Adipose tissue (tissue), 3 donors: ENCODE data around the gene CELF2. TPM values are rescaled to one million over a fixed set of nuclear protein-coding genes. Genes with fewer than 3 reads are reported as not detected.

Experiments
- H3K27ac ChIP-seq: one replicate; pipeline ENCODE4 v1.5.1; 2013; ENCODE audit warnings: low read depth, low read length
- WGBS, 3 donors: extraction: QIAGEN DNeasy Blood & Tissue Kit; methylation state at CpG; one replicate each; pipeline ENCODE4 v1.1.7; 2013; 5-methylcytosine and 5-hydroxymethylcytosine counted together
- polyA plus RNA-seq, 3 donors: library from polyadenylated mRNA; stranded (reverse); fragments of 200-250 nt; gene quantifications; one replicate each; pipeline ENCODE4 v1.2.3, GENCODE V29; 2013
- donor health status: healthy with polysubstance abuse.
- donor health status: Bipolar disorder and iron deficiency.
- donor health status: healthy.

Gene CELF2
- polyA plus RNA-seq, 3 donors, result 3.5 to 26.7 (median 26.0) TPM

DNA sequence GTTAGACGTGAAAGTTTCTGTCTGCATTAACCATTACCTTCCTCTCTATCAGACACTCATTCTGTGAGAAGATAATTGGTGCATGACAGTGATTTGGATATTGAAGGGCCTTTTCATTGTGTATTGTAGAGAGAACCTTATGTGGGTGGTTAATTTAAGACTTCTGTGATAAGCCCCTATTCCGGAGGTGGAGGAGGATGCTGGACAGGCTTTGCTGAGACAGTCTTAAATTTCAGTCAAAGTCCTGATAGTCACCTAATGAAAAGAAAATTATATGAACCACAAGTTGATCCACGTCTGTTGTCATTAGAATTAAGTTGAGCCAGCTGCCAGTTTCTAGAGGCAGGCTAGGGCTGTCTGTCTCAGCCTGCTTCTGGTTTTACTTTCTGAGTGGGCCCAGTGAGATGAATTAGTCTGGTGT, 62.9 kb downstream of the CELF2 start:
- H3K27ac ChIP-seq, result no peak overlapping the region
- WGBS, 3 donors, result 62 to 84% (median 83%) methylated on average over 3 of the region's 3 CpGs

DNA sequence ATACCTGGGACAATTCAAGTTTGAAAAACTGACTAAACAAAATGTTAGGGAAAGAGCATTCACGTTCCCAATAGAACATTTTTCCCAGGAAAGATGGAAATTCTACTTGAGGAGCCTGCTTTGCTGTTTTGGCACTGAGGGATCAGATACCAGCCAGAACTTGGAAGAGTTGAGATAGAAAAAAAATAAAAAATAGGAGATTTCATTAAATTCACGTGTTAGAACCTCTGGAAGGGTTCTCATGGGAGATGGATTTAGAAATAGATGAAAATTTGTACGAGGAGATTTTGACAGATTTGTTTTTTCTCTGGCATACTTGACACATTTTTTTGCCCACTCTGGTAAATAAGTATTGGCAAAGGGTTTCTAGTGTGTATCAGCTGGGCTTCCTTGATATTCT, 63.7 kb downstream of the CELF2 start:
- H3K27ac ChIP-seq, result no peak overlapping the region
- 45 to 52% (median 50%) methylated on average over 3 of the region's 3 CpGs for WGBS, 3 donors

DNA sequence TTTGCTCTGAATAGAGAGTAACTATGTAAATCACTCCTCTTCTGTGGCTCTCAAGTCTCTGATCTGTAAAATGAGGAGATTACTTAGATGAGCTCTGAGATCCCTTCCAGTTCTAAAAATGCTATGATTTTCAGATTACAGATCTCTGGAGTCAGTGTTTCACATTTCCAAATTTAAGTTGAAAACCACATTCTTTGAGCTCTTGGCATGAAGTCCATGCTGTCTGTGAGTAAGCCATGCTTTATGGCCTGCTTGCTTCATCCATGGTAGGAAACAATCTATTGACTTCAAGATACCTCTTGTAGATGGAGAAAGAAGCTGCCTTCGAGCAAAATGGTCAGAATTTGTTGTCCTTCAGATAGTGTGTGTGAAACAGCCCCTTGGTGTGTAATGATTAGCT, 64.9 kb downstream of the CELF2 start:
- 0 to 66% (median 36%) methylated on average over 1 of the region's 1 CpG for WGBS, 3 donors
- H3K27ac ChIP-seq, result no peak overlapping the region

DNA sequence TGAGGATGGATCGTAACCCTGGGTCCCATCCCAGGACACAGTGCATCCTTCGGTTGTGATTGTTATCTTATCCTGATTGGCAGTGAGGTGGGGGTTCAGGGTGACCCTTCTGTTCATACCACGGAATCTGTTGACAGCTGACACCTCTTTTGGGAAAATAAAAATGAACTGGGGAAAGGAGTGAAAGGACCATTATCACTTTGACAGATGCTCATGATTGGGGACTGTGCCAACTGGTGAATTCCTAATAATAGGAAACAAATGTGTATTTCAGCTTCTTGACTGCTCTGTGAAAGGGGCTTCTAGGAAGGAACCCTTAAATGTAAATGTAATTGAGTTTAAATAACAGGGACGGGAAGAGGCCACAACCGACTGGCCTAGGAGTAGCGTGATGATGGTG, 65.4 kb downstream of the CELF2 start:
- WGBS, 3 donors, result 83% methylated on average over 6 of the region's 6 CpGs
- H3K27ac ChIP-seq, result no peak overlapping the region

- 65 to 85% (median 77%) methylated on average over 4 of the region's 4 CpGs for WGBS, 3 donors
- no peak overlapping the region for H3K27ac ChIP-seq
Measured at GRCh38 chr10:11085545-11085944, 67.9 kb downstream of the CELF2 start.

DNA sequence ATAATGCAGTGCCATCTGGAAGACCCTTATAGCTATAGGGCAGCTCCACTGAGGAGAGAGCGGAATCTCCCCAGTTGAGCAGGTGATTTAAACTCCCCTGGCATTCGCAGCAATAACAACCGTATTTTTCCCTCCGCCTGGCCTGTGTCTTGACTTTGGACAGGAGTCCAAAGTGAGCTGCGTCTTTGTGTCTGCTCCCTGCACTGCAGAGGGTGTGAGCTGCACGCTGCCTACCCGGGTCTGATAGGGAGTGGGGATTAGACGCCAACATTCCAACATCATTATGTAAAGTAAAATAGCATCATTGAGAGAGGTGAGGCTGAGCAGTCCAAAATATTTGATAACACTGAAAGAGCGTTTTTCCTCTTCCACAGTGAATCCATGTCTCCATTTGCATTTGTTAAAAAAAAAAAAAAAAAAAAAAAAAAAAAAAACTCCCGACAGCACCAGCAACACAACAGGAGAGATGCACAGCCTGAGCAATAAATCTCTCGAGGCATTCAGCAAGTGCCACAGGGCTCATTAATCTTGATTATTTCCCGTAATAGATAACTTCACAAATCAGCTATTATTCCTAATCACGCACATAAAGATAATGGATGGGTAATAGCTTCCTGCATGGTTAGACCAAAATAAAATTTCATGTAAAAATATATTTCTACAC, 68.6 kb downstream of the CELF2 start:
- no peak overlapping the region for H3K27ac ChIP-seq
- 39 to 65% (median 61%) methylated on average over 13 of the region's 13 CpGs for WGBS, 3 donors

GRCh38 chr10:11087372-11087771, 69.7 kb downstream of the CELF2 start:
- no peak overlapping the region for H3K27ac ChIP-seq
- WGBS, 3 donors, result 88 to 98% (median 95%) methylated on average over 9 of the region's 9 CpGs

DNA sequence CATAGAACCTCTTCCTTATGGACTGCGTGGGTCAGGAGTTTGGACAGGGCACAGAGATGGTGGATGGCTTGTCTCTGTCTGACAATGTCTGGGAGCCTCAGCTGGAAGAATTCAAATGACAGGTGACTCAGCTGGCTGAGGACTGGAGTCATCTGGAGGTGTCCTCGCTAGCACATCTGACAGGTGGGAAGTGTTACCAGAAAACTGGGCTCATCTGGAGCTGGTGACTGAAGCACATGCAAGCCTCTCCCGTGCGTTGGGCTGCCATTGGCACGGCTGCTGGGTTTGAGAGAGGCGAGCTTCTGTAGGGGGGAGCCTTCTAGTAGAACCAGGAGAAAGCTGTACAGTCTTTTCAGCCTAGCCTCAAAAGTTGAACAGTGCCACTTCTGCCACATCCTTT, 71.0 kb downstream of the CELF2 start:
- 80 to 97% (median 96%) methylated on average over 6 of the region's 6 CpGs for WGBS, 3 donors
- no peak overlapping the region for H3K27ac ChIP-seq

DNA sequence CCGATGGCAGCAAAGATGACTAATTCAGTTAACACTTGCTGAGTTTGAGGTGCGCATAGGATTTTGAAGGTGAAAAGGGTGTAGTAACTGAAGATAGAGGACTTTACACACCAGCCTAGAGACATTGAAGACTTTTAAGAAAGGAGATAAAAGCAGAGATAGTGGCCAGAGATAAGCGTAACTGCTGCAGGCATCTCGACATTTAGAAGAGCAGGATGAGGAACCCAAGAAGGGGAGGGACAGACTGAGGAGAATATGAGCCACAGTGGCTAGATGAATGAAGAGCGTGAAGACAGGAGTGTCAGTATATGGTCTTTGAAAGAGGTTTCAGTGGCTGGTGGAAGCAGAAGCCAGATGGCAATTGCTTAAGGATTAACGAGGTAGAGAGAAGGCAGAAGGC, 71.6 kb downstream of the CELF2 start:
- no peak overlapping the region for H3K27ac ChIP-seq
- 78 to 91% (median 86%) methylated on average over 6 of the region's 6 CpGs for WGBS, 3 donors

DNA sequence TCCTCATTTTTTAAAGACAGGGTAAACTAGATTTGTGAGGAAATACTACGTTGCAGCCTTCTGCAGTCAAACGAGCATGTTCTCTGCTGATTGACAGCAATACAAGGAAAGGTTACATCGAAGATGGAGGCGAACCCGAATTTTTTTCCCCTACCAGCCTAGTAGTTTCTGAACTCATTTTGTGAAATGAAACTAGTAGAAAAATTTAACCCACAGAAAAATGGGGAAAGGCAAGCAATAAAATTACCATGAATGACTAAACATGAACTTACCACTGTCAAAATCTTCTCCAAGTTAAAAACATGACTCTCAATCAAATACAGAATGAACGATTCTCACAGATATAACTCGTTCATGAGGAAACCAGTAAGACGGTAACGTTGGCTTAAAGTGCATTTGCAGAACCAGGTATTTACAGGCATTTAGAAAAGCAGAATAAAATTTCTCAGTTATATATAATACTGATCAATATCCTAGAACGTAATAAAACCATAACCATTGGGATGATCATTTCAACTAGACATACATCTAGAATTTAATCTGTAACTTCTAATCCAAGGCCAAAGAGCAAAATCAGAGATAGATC, 73.9 kb downstream of the CELF2 start:
- H3K27ac ChIP-seq, result no peak overlapping the region
- 79 to 92% (median 90%) methylated on average over 10 of the region's 10 CpGs for WGBS, 3 donors

DNA sequence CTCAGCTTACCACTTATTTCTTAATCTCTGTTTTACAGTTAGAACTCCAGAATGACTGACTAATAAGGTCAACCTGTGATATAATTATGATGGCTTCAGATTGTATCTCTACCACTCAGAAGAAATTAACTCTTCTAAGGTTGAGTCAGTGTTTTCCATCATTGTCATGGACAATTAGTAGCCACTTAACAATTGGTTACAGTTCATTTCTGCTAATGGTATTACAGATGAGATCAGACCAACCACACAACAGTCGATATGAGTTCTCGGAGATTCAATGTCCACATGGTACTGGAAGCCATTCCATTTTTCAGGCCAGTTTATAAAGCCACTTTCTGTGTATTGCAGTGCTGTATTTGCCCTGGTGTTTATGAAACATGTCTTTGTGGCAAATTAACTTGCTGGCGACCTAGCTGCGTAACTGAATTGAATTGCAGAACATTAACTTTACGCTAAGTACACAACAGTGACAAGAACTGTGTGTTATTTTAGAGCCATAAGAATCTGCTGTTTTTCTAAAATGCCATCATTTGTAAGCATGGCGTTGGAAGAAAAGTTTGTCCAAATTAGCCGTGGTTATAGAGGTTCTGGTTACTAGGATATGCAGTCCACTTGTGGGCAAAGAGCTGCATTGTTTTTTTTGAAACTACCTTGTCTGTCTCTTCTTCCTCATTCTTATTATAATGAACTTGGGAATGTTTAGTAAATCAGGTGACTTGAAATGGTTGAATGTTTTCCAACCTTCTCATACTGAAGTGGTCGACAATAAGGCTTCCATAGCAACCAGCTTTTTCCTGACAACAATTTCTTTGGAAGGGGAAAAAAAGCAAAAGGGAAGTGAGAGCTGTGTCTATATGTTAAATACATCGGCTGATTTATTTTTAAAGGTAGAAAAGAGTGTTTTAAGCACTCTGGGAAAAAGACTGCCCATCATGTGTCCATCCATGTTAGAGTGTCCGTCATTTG, 76.4 kb downstream of the CELF2 start:
- WGBS, 3 donors, result 63 to 89% (median 86%) methylated on average over 10 of the region's 10 CpGs
- no peak overlapping the region for H3K27ac ChIP-seq

GRCh38 chr10:11095374-11095801, 77.7 kb downstream of the CELF2 start:
- WGBS, 3 donors, result 70 to 75% (median 72%) methylated on average over 12 of the region's 12 CpGs
- no peak overlapping the region for H3K27ac ChIP-seq

DNA sequence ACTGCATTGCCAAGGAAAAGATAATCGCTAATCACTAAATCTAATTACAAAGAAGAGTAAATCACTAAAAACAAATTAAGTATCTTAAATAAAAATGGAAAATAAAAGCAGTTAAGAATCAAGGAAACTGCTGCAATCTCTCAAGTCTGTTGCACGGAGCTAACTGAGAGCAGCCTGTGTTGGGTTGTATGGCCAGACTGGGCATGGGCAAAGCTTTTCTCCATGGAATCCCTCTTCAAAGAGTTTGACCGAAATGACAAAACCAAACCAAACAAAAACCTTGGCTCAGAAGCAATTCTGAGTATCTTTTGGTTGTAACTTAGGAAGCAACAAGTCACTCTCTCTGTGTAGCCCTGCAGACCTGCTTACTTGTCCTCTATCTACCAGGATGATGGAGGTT, 78.8 kb downstream of the CELF2 start:
- 51 to 84% (median 82%) methylated on average over 3 of the region's 3 CpGs for WGBS, 3 donors
- H3K27ac ChIP-seq, result no peak overlapping the region

DNA sequence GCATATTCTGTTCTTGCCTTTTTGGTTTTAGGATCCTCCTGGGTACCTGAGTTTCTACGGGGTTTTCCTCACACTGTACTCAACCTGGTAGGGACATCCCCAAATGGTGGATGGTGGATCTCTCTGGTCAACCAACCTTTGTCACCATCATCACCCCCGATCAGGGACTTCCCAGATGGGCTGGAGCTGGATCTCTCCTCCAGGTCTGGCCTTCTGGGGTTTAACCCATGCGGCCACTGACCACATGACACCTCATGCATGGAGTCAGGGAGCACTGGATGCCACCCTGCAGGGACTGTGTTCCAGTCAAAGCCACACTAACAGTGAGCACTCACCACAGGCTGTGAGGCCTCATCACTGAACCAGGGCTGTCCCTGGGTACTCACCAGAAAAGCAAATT, 80.0 kb downstream of the CELF2 start:
- WGBS, 3 donors, result 85 to 92% (median 92%) methylated on average over 3 of the region's 3 CpGs
- no peak overlapping the region for H3K27ac ChIP-seq

DNA sequence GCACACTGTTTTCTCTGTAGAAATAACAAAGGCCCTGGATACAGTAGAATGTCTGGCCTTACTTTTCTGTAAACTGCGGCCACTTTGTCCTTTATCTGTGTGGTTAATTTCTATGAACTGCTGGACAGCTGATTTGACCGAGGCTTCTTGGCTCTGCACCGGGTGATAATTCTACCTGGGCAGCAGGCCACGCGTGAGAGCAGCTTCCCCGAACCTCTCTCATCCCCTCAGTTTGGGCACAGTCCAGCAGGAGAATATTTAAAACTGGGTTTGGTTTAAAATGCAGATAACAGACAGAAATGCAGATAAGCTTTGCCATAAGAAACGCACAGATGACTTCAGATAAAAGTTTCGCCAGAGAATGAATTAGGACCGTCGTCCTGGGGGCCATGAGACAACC, 81.0 kb downstream of the CELF2 start:
- WGBS, 3 donors, result 57 to 65% (median 62%) methylated on average over 10 of the region's 10 CpGs
- no peak overlapping the region for H3K27ac ChIP-seq

DNA sequence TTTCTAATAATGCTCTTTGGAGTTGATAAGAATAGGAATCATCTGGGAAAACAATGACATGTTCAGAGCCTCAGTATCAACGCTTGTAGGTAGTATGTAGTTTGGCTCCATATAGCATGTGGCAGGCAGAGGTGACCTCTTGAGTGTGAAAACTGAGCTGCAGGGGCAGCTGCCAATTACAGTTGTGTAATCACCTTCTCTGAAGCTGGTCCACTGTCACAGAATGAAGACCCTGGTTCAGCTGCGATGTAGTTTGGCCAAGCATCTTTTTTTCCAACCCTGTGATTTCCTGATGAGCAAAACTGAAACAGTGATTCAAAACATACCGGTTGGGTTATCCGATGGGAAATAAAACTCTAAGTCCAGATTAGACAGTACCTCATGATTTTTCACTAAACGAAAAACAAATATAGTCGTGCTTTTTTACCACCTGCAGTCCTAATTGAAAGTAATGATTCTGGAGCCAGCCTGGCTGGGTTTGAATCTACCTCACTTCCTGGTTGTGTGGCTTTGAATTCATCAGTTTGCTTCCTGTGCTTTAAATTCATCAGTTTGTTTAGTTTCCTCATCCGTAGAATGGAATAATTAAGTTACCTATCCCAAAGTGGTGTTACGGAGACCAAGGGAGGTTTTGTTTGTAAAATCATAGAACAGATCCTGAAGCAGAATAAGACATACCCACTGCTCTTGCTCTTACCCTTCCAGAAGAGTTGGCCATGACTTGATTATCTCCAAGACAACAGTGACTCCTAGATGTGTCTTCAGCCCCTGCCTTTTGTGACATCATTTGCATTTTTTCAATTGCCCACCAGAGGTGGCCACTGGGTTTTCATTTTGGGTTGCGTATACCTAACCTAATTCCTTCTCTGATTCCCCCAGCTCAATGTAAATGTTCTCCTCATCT, 87.4 kb downstream of the CELF2 start:
- no peak overlapping the region for H3K27ac ChIP-seq
- WGBS, 3 donors, result 92 to 93% (median 92%) methylated on average over 9 of the region's 9 CpGs

DNA sequence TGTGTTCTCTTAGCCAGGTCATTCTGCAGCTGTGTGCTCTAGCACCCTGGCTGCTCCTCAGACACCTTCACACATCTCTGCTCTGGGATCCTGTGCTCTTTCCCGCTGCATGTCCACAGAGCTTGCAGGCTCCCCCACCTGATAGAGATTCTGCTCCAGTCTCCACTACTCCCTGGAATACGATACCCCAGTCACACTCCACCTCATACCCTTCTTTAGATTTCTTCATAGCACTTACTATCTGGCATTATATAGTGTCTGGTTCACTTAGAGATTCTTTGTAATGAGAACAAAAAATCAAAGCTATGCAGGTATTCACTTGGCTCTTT, 88.0 kb downstream of the CELF2 start:
- no peak overlapping the region for H3K27ac ChIP-seq
- 86 to 96% (median 93%) methylated on average over 2 of the region's 2 CpGs for WGBS, 3 donors

GRCh38 chr10:11106621-11107374, 89.1 kb downstream of the CELF2 start:
- no peak overlapping the region for H3K27ac ChIP-seq

More at GRCh38 chr10:11106621-11107374, 89.1 kb downstream of the CELF2 start:
- WGBS, 3 donors, result 63 to 94% (median 92%) methylated on average over 7 of the region's 7 CpGs
